HG03571 (cell line): ENCODE data around the gene GMIP.

Experiments used
- ATAC-seq: cut with Tn5 transposase; IDR thresholded peaks from one replicate; pipeline ENCODE4 v1.9.1; 2021; ENCODE audit not compliant: unreplicated experiment

GMIP gene

GRCh38 chr19:19659646-19660245 is 16.3 kb upstream of the GMIP start:
- no peak for ATAC-seq

DNA sequence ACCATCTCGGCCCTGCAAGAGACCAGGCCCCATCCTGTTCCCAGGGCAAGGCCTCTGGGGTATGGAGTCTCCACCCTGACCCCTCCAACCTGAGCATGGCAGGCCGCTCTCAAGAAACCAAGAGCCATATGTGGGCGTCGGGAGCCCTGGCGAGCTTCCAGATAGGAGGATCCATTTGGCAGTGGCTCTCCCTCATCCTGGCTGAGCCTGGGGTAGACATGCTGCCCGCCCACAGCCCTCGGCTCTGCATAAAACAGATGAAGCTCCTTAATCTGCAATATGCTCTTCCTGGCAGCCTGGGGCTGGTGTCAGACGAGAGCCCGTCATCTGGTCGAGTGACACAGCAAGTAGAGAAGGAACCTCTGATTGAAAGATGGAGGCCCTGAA is 13.9 kb upstream of the GMIP start:
- no peak for ATAC-seq

- ATAC-seq = no peak
These were observed 13.3 kb upstream of the GMIP start for GRCh38 chr19:19656451-19657396.

- ATAC-seq = no peak
These were observed 12.3 kb upstream of the GMIP start for GRCh38 chr19:19655641-19656343.

GRCh38 chr19:19655051-19655594 is 11.7 kb upstream of the GMIP start:
- no peak for ATAC-seq

GRCh38 chr19:19654441-19654840 is 11.0 kb upstream of the GMIP start:
- no peak for ATAC-seq

GRCh38 chr19:19653597-19654147 is 10.2 kb upstream of the GMIP start:
- ATAC-seq = no peak

DNA sequence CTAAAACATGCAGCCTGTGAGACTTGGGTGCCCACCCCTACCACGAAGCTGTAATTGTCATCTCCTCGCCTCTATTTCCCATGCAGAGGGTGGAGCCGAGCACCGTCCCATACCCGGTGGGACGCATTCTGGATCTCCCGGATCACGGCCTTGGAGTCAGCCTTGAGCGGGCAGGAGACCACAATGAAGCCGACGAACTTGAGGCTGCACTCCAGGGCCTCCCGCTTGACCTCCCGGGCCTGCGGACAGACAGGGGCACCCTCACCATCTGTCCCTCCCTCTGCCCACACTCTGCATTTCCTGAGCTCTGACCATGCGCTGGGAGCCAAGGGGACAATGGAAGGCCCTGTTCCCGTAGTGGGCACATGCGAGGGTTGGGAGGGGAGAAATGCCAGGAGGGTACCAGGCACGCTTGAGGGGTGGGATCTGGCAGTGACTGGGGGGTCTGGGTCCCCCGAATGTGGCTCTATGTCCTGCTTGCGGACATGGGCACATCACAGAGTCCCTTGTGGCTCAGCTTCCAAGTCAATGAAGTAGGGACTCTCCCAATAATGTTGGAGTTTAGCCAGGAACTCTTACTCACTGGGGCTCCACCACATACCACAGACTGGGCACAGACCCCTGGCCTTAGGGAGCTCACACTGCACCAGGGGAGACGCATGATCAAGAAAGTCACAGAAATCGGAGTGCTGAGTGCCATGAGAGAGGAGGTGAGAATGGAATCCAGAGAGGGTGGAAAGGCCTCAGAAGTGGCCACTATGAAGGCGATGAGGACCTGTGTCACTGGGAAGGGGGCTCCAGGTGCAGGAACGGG is 9.2 kb upstream of the GMIP start:
- ATAC-seq = no peak

- no peak for ATAC-seq
These were observed 7.6 kb upstream of the GMIP start for GRCh38 chr19:19651076-19651475.

DNA sequence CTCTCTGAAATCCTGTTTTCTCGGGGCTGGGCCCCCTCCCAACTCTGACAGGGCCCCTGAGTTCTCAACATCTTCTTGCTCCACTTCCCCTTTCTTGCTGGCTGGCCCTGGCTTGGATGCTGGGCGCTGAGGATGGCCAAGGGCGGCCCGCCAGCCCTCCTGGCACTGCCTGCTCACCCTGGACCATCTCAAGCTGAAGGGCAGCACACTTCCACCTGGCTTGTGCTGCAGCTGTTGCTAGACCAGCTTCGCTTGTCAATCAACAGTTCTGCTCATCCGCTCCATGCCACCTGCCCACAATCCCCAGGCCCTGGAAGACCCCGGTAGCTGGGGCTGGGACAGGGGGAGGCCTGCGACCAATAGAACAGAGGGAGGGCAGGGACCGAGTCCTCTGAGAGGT is 6.9 kb upstream of the GMIP start:
- no peak for ATAC-seq

- no peak for ATAC-seq
These were observed 6.1 kb upstream of the GMIP start for GRCh38 chr19:19649580-19649995.

GRCh38 chr19:19649155-19649554 is 5.7 kb upstream of the GMIP start:
- ATAC-seq = no peak

DNA sequence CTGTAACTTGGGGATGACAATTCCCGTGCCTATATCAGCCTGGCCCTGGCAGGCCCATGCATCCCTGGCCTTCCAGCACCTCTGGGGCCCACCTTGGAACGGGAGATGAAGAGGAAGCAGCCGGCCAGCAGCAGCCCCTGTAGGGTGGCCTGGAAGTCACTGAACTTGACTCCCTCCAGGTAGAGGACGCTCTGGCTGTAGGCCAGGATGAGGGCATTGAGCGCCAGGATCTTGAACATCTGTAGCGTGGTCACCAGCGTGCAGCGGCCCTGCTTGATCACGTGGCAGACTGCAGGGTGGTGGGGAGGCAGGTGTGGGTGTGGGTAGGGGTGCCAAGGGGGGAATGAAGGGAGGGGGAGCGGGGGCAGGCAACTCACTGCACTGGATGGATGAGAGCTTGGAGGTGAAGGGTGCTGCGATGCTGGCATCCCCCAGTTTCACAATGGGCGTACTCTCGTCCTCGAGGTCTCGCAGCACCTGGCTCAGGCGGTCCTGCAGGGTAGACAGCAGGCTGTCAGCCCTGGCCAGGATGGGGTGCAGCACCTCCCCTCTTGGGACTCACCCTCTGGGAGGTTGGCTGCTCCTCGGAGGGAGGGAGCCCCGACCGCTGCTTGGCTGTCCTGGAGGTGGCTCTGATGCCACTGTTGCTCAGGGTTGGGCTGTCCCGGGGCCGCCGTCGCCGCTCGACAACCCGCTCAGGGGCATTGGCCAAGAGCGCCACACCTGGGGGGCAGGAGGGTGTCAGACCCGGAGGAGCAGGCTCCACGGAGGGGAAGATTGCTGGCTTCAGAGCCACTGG is 3.8 kb upstream of the GMIP start:
- ATAC-seq = no peak

- no peak for ATAC-seq
These were observed 1.9 kb upstream of the GMIP start for GRCh38 chr19:19645233-19645870.

DNA sequence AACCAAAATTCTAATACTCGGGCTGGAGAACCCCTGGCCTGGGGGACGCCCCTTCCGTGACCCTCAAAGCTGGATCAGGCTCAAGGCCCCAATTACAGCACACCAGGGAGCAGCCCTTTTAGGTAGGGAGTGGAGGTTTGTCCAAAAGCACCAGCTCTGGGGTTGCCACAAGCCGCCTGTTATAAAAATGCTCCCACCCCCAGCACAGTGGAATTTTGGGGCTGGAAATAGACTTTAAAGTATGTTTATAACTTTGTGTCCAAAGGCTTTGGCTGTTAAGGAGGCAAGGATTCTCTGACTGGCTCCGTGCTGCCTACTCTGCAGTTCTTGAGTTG is 564 bp upstream of the GMIP start:
- ATAC-seq = no peak

GRCh38 chr19:19642506-19643157 is 825 bp downstream of the GMIP start:
- ATAC-seq = no peak

DNA sequence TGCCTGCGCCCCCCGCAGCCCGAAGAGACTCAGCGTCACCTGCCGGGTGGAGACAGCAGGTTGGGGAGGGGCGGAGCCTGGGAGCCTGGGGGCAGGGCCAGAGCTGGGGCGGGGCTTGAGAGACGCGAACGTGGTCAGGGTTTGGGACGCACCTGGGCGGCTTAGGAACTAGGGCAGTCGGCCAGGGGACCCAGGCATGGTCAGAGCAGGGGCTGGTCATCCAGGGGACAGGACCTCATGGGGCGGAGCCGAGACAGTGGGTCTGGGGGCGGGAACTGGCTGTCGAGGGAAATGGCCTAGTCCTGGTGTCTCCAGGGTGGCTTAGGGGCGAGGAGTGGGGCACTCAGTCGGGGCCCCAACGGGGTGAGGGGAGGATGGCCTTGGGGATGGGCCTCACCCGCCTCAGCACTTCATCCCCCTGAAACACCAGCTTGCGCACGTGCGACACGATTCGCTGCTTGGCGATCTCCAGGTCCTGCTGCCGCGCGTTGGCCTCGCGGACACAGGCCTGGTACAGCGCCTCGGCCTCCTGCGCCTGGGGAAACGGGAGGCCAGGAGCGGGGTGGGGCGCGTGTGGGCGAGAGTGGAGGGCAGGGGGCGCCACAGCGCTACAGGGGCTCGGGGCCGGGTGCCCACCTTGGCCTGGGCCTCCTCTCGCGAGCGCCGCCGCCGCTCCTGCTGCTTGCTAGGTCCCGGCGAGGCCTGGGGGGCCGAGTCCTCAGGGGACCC is 5.8 kb downstream of the GMIP start:
- ATAC-seq = no peak

GRCh38 chr19:19637186-19637522 is 6.3 kb downstream of the GMIP start:
- no peak for ATAC-seq
